Upper lobe of right lung (tissue), 1 donor: ENCODE measurements around the gene BCAS3. TPM values are rescaled to one million over a fixed set of nuclear protein-coding genes. Genes with fewer than 3 reads are reported as not detected.

Source experiments
- ATAC-seq: fragments of 200-7000 bp; cut with Tn5 transposase; one replicate; pipeline ENCODE4 v1.9.1; 2020; ENCODE audit warnings: mild to moderate bottlenecking, moderate library complexity
- DNase-seq: peaks from one replicate; pipeline ENCODE4 v3.0.0-alpha.2; 2020
- H3K27ac ChIP-seq: fragments of 200-600 bp; one replicate; pipeline ENCODE4 v1.8.0; 2022
- H3K27me3 ChIP-seq: fragments of 200-600 bp; one replicate; pipeline ENCODE4 v1.8.0; 2022; ENCODE audit warnings: mild to moderate bottlenecking
- H3K36me3 ChIP-seq: fragments of 200-600 bp; one replicate; pipeline ENCODE4 v1.8.0; 2022
- H3K4me1 ChIP-seq: fragments of 200-600 bp; one replicate; pipeline ENCODE4 v1.8.0; 2022
- H3K4me3 ChIP-seq: fragments of 200-600 bp; one replicate; pipeline ENCODE4 v1.8.0; 2022; ENCODE audit warnings: mild to moderate bottlenecking
- H3K9me3 ChIP-seq: fragments of 200-600 bp; one replicate; pipeline ENCODE4 v1.8.0; 2022
- CTCF ChIP-seq: fragments of 200-600 bp; IDR thresholded peaks from one replicate; pipeline ENCODE4 v1.8.0; 2022; ENCODE audit warnings: antibody characterized with exemption
- intact Hi-C: fragments of 100-400 bp; cut with DNase I; formaldehyde crosslinking; loops from one replicate; pipeline ENCODE4 v1.11.0; 2022
- total RNA-seq: library from RNA; stranded (reverse); fragmentation: NEBNext Ultra II Directional; extraction: Animal tissue kit (Norgen Biotek cat#: 25700); gene quantifications from one replicate; pipeline ENCODE4 v1.2.1, GENCODE V29; 2021
- donor health status: DM: no; HTN: yes; CAD: no; lungs with severe emphysema.

Gene BCAS3
- total RNA-seq, 1 donor from 2014 or later = 23.5 TPM

- TF ChIP-seq CTCF = no peak
- Histone ChIP-seq H3K4me3 (peak overlapping the region; percentile 73), H3K9me3 (no peaks in the 10 kb centered on the region), H3K4me1 (peaks cover 33% of the 10 kb centered on the region), H3K36me3 (no peaks in the 10 kb centered on the region), H3K27ac (peak overlapping the region; percentile 90), H3K27me3 (peaks cover 11% of the 10 kb centered on the region)
- no peak for ATAC-seq
- intact Hi-C loops = no loop called here
- no peak for DNase-seq
Measured at GRCh38 chr17:61413661-61414126, 736.0 kb downstream of the BCAS3 start.

- Histone ChIP-seq H3K4me1 (peaks cover 33% of the 10 kb centered on the region), H3K9me3 (no peaks in the 10 kb centered on the region), H3K36me3 (no peaks in the 10 kb centered on the region), H3K4me3 (peak overlapping the region; percentile 73), H3K27me3 (peaks cover 11% of the 10 kb centered on the region), H3K27ac (peak overlapping the region; percentile 90)
- intact Hi-C loops = no loop called here
- no peak for TF ChIP-seq CTCF
- DNase-seq = peak; percentile 76
- no peak for ATAC-seq
Measured at GRCh38 chr17:61414141-61414935, 736.7 kb downstream of the BCAS3 start.

- H3K9me3 ChIP-seq = no peaks in the 10 kb centered on the region
- ATAC-seq (no peak), DNase-seq (no peak)
- intact Hi-C loops = no loop called here
- H3K27me3 ChIP-seq = peaks cover 8% of the 10 kb centered on the region
- peak overlapping the region; percentile 90 for H3K27ac ChIP-seq
- TF ChIP-seq CTCF = no peak
- H3K36me3 ChIP-seq = no peaks in the 10 kb centered on the region
- H3K4me3 ChIP-seq = no peak overlapping the region
- H3K4me1 ChIP-seq = peaks cover 30% of the 10 kb centered on the region
Measured at GRCh38 chr17:61414936-61415251, 737.2 kb downstream of the BCAS3 start.

- Histone ChIP-seq H3K36me3 (no peaks in the 10 kb centered on the region), H3K27me3 (peaks cover 1% of the 10 kb centered on the region), H3K27ac (peak overlapping the region; percentile 90), H3K4me1 (peaks cover 23% of the 10 kb centered on the region), H3K9me3 (no peaks in the 10 kb centered on the region), H3K4me3 (no peak overlapping the region)
- intact Hi-C loops = no loop called here
- DNase-seq (no peak), ATAC-seq (no peak)
- TF ChIP-seq CTCF = no peak
Measured at GRCh38 chr17:61415374-61416210, 737.9 kb downstream of the BCAS3 start.

- Histone ChIP-seq H3K4me3 (no peak overlapping the region), H3K36me3 (no peaks in the 10 kb centered on the region), H3K4me1 (peaks cover 21% of the 10 kb centered on the region), H3K27ac (peak overlapping the region; percentile 90), H3K27me3 (no peaks in the 10 kb centered on the region), H3K9me3 (no peaks in the 10 kb centered on the region)
- intact Hi-C loops = no loop called here
- ATAC-seq (no peak), DNase-seq (no peak)
- TF ChIP-seq CTCF = no peak
Measured at GRCh38 chr17:61416211-61416539, 738.5 kb downstream of the BCAS3 start.
